HepG2 (cell line): Measurements from ENCODE around the gene MACROD2. TPM values are rescaled to one million over a fixed set of nuclear protein-coding genes. Genes with fewer than 3 reads are reported as not detected.

Source experiments
- ATAC-seq: fragments of 200-7000 bp; cut with Tn5 transposase; 3 replicates; pipeline ENCODE4 v1.9.1; 2020; ENCODE audit warnings: mild to moderate bottlenecking, moderate library complexity
- BruUV-seq: library from RNA; stranded (reverse); fragments of 400-500 nt; replicated peaks from 2 replicates; lab custom pipeline; 2021; lab: Mats Ljungman, UMichigan
- CTCF ChIA-PET: fragments of 300-600 bp; formaldehyde crosslinking; extraction: SDS; loops from one replicate; lab custom pipeline; 2021; ENCODE audit warnings: low total read pairs, inconsistent platforms, low intra/inter-chr PET ratio; lab: Yijun Ruan, JAX
- POLR2A ChIA-PET: fragments of 350-600 bp; sonication (Branson Sonifier 250); formaldehyde crosslinking; loops from one replicate; lab custom pipeline; 2020; ENCODE audit warnings: antibody characterized with exemption, inconsistent platforms; lab: Yijun Ruan, JAX
- DNase-seq: peaks from one replicate; pipeline ENCODE4 v3.0.0-alpha.2; 2015; ENCODE audit warnings: low spot score
- FAIRE-seq: peaks from 3 replicates; lab custom pipeline; 2011; peaks lifted over from hg19 to GRCh38; lab: Jason Lieb, UNC
- H2AFZ ChIP-seq: one replicate; pipeline ENCODE4 v1.6.1; 2011; ENCODE audit warnings: low read length, inconsistent platforms
- H3K27ac ChIP-seq: fragments of 300-600 bp; 3 replicates; pipeline ENCODE4 v1.8.0; 2011; ENCODE audit warnings: mixed run types, mild to moderate bottlenecking, mixed read lengths, low read length, inconsistent platforms; ENCODE audit not compliant: insufficient read depth; ENCODE audit errors: extremely low read length
- H3K27me3 ChIP-seq, 2 experiments: fragments of 200-600 bp in 1 of 2; 2 replicates in 1 of 2; 3 replicates in 1 of 2; pipeline versions ENCODE4 v1.6.0 to v1.8.0; 2011; ENCODE audit warnings: low read length in 2 of 2, mild to moderate bottlenecking in 2 of 2, moderate library complexity in 2 of 2, inconsistent platforms in 1 of 2; ENCODE audit not compliant: insufficient read depth in 2 of 2, control insufficient read depth in 1 of 2
- H3K36me3 ChIP-seq, 2 experiments: fragments of 200-600 bp in 1 of 2; replicated peaks in 1 of 2; 2 replicates in 1 of 2; 3 replicates in 1 of 2; pipeline versions ENCODE4 v1.5.1 to v1.8.0; 2011; ENCODE audit warnings: low read length in 2 of 2, inconsistent platforms in 1 of 2; ENCODE audit not compliant: insufficient read depth in 2 of 2, control insufficient read depth in 1 of 2
- H3K4me1 ChIP-seq: 2 replicates; pipeline ENCODE4 v1.5.1; 2012; ENCODE audit warnings: low read length, inconsistent platforms; ENCODE audit not compliant: insufficient read depth
- H3K4me2 ChIP-seq: 2 replicates; pipeline ENCODE4 v1.6.0; 2011; ENCODE audit warnings: low read depth, low read length, inconsistent platforms
- H3K4me3 ChIP-seq, 3 experiments: fragments of 200-600 bp in 1 of 3; sonication (generic), shearing (Covaris generic) in 1 of 3; replicated peaks in 1 of 3; 2 replicates each; pipeline ENCODE4 v1.5.1; 2011 to 2016; ENCODE audit warnings: low read length in 3 of 3, inconsistent platforms in 2 of 3, low read depth in 2 of 3, mild to moderate bottlenecking in 2 of 3, control low read depth in 1 of 3, mixed read lengths in 1 of 3; ENCODE audit not compliant: insufficient read depth in 1 of 3
- H3K79me2 ChIP-seq: one replicate; pipeline ENCODE4 v1.6.1; 2011; ENCODE audit warnings: low read length, inconsistent platforms; ENCODE audit not compliant: insufficient read depth
- H3K9ac ChIP-seq: 2 replicates; pipeline ENCODE4 v1.6.0; 2011; ENCODE audit warnings: mild to moderate bottlenecking, low read depth, low read length, inconsistent platforms; ENCODE audit not compliant: insufficient read depth
- H3K9me3 ChIP-seq: 2 replicates; pipeline ENCODE4 v1.5.1; 2012; ENCODE audit warnings: mild to moderate bottlenecking, low read length
- H4K20me1 ChIP-seq: 2 replicates; pipeline ENCODE4 v1.6.0; 2011; ENCODE audit warnings: inconsistent platforms, mild to moderate bottlenecking, low read length, moderate library complexity; ENCODE audit not compliant: insufficient read depth
- ETS1 ChIP-seq: sonication (generic); formaldehyde crosslinking; IDR thresholded peaks from 2 replicates; pipeline ENCODE4 v1.4.0; 2020; ENCODE audit warnings: missing genetic modification reagents
- ONECUT2 ChIP-seq: sonication (generic); formaldehyde crosslinking; IDR thresholded peaks from 2 replicates; pipeline ENCODE4 v1.4.0; 2020; ENCODE audit warnings: missing genetic modification reagents
- PBX2 ChIP-seq: IDR thresholded peaks from 2 replicates; pipeline ENCODE4 v1.6.1; 2016; ENCODE audit warnings: control low read depth
- RBM39 ChIP-seq: fragments of 200-400 bp; formaldehyde crosslinking; IDR thresholded peaks from one replicate; pipeline ENCODE4 v1.6.1; 2018; ENCODE audit warnings: antibody characterized with exemption, mild to moderate bottlenecking, low read depth, low read length; ENCODE audit not compliant: poor library complexity, severe bottlenecking
- TOE1 ChIP-seq: sonication (generic); formaldehyde crosslinking; IDR thresholded peaks from 2 replicates; pipeline ENCODE4 v1.4.0; 2020; ENCODE audit warnings: mild to moderate bottlenecking, missing genetic modification reagents
- ZNF292 ChIP-seq: sonication (generic); formaldehyde crosslinking; IDR thresholded peaks from 2 replicates; pipeline ENCODE4 v1.8.1; 2022; ENCODE audit warnings: mild to moderate bottlenecking, low read depth, missing genetic modification reagents, borderline replicate concordance
- ZNF318 ChIP-seq: sonication (generic); formaldehyde crosslinking; IDR thresholded peaks from 2 replicates; pipeline ENCODE4 v1.4.0; 2020; ENCODE audit warnings: mild to moderate bottlenecking, missing genetic modification reagents
- whole genome bisulfite sequencing: methylation state at CpG from one replicate; pipeline ENCODE4 v1.1.6; 2017; ENCODE audit warnings: low lambda C conversion rate; 5-methylcytosine and 5-hydroxymethylcytosine counted together
- in situ Hi-C: cut with HindIII; loops from 2 replicates; pipeline ENCODE4 v1.10.0; 2017; ENCODE audit warnings: low pct_unique_long_range_greater_than_20kb; ENCODE audit not compliant: extremely low pct_ligation_motif_present
- intact Hi-C: fragments of 100-400 bp; cut with micrococcal nuclease; formaldehyde crosslinking; loops from one replicate; pipeline ENCODE4 v1.10.0; 2022; ENCODE audit not compliant: unreplicated experiment
- polyA plus RNA-seq, 8 experiments: library from polyadenylated mRNA; depleted of rRNA in 3 of 8; stranded (reverse) in 7 of 8; unstranded in 1 of 8; fragments of >200 nt; fragmentation: Illumina TruSeq in 4 of 8; extraction: Trizol in 4 of 8; gene quantifications; 2 replicates each; pipeline versions ENCODE4 v1.2.1 to v1.2.3, GENCODE V29; 2011 to 2016; ENCODE audit warnings: low read depth in 4 of 8, missing spikeins in 1 of 8, mixed read lengths in 1 of 8; ENCODE audit not compliant: insufficient read depth in 1 of 8
- total RNA-seq, 5 experiments: library from RNA; depleted of rRNA; stranded (reverse); fragments of >200 nt; fragmentation: Illumina TruSeq; extraction: Trizol; gene quantifications; 2 replicates each; pipeline ENCODE4 v1.2.3, GENCODE V29; 2016; ENCODE audit warnings: low read depth in 1 of 5

The MACROD2 gene
- total and polyA plus RNA-seq, 2 of the 13 experiments (the other 11 are each of a cell fraction or from before 2014, with no cell fraction given): 0.13 to 0.51 TPM

GRCh38 chr20:15895560-15896084 lies 1900.3 kb downstream of the MACROD2 start:
- ATAC-seq (no peak), DNase-seq (no peak), FAIRE-seq (no peak)
- H3K4me1 ChIP-seq: no peaks in the 10 kb centered on the region
- no TSS peak for BruUV-seq
- H3K4me2 ChIP-seq: no peak overlapping the region
- ChIA-PET CTCF (no interaction called here), POLR2A (no interaction called here)
- peaks cover 48% of the 10 kb centered on the region for H3K9me3 ChIP-seq
- H3K36me3 ChIP-seq: no peaks in the 10 kb centered on the region
- H3K4me3 ChIP-seq: no peak overlapping the region
- 35% methylated on average over 6 of the region's 6 CpGs for WGBS
- H3K27me3 ChIP-seq: no peaks in the 10 kb centered on the region
- no peak overlapping the region for H3K27ac ChIP-seq
- H4K20me1 ChIP-seq: no peaks in the 10 kb centered on the region
- TF ChIP-seq ZNF292 (CRISPR knock-in tag): no peak
- no peak overlapping the region for H3K9ac ChIP-seq
- in situ Hi-C loops: no loop called here
- intact Hi-C loops: no loop called here
- no peak overlapping the region for H2AFZ ChIP-seq
- no peaks in the 10 kb centered on the region for H3K79me2 ChIP-seq

GRCh38 chr20:15899967-15900366 lies 1904.7 kb downstream of the MACROD2 start:
- Histone ChIP-seq H3K36me3 (no peaks in the 10 kb centered on the region), H3K27ac (no peak overlapping the region), H3K27me3 (no peaks in the 10 kb centered on the region), H3K9me3 (peaks cover 50% of the 10 kb centered on the region), H4K20me1 (no peaks in the 10 kb centered on the region), H2AFZ (no peak overlapping the region), H3K79me2 (no peaks in the 10 kb centered on the region), H3K9ac (no peak overlapping the region), H3K4me1 (no peaks in the 10 kb centered on the region), H3K4me3 (no peak overlapping the region), H3K4me2 (no peak overlapping the region)
- WGBS: 5% methylated on average over 4 of the region's 4 CpGs
- no peak for DNase-seq
- POLR2A ChIA-PET: no interaction called here
- in situ Hi-C loops (no loop called here), intact Hi-C loops (no loop called here)
- CTCF ChIA-PET: no interaction called here
- no peak for FAIRE-seq
- no TSS peak for BruUV-seq
- ATAC-seq: no peak
- TF ChIP-seq ONECUT2 (no peak), ZNF318 (CRISPR knock-in tag) (no peak), TOE1 (CRISPR knock-in tag) (no peak), PBX2 (CRISPR knock-in tag) (no peak), RBM39 (no peak), ETS1 (no peak)
